B cell (primary cell): Measurements from ENCODE around the gene CDC45.

Source experiments
- EZH2 ChIP-seq: IDR thresholded peaks from 2 replicates; pipeline ENCODE4 v1.6.1; 2012; ENCODE audit warnings: borderline replicate concordance, low read depth, mild to moderate bottlenecking, moderate library complexity, low read length; ENCODE audit not compliant: insufficient read depth, poor library complexity, severe bottlenecking
- TF ChIP-seq, protein P1 (sequence below): fragments of 200-600 bp; IDR thresholded peaks from one replicate; pipeline ENCODE4 v1.8.0; 2022; ENCODE audit warnings: antibody characterized with exemption, mild to moderate bottlenecking

DNA sequence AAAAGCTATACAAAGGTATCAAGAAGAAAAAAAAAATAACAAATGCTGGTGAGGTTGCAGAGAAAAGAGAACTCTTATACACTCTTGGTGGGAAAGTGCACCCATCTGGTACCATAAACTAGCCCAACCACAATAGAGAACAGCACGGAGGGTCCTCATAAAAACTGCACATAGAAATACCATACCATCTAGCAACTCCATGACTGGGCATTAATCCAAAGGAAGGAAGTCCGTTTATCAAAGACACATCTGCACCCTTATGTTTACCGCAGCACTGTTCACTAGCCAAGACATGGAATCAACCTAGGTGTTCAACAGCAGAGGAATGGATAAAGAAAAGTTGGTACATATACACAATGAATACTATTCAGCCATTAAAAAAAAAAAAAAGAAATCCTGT lies 55.3 kb downstream of the CDC45 start:
- TF ChIP-seq, protein P1, sequence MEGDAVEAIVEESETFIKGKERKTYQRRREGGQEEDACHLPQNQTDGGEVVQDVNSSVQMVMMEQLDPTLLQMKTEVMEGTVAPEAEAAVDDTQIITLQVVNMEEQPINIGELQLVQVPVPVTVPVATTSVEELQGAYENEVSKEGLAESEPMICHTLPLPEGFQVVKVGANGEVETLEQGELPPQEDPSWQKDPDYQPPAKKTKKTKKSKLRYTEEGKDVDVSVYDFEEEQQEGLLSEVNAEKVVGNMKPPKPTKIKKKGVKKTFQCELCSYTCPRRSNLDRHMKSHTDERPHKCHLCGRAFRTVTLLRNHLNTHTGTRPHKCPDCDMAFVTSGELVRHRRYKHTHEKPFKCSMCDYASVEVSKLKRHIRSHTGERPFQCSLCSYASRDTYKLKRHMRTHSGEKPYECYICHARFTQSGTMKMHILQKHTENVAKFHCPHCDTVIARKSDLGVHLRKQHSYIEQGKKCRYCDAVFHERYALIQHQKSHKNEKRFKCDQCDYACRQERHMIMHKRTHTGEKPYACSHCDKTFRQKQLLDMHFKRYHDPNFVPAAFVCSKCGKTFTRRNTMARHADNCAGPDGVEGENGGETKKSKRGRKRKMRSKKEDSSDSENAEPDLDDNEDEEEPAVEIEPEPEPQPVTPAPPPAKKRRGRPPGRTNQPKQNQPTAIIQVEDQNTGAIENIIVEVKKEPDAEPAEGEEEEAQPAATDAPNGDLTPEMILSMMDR = no peak
- no peak for TF ChIP-seq EZH2
